Mesenchymal stem cell (in vitro differentiated cells and primary cell): ENCODE measurements around the gene ADAMTSL1.
A peak's percentile ranks its signal among the peaks of the same experiment; 100 is the strongest.

Source experiments
- DNase-seq: peaks from one replicate; pipeline ENCODE4 v3.0.0-alpha.2; 2013
- H2AFZ ChIP-seq: one replicate; pipeline ENCODE4 v1.6.1; 2013; ENCODE audit warnings: low read depth, mild to moderate bottlenecking, control low read depth, inconsistent platforms, low read length, moderate library complexity
- H2AK5ac ChIP-seq: 2 replicates; pipeline ENCODE4 v1.6.1; 2013; ENCODE audit warnings: low read length, moderate library complexity, mild to moderate bottlenecking, inconsistent platforms; ENCODE audit not compliant: severe bottlenecking
- H2BK120ac ChIP-seq: one replicate; pipeline ENCODE4 v1.6.1; 2013; ENCODE audit warnings: low read depth, mild to moderate bottlenecking, inconsistent platforms, low read length, moderate library complexity
- H2BK12ac ChIP-seq, 2 experiments: one replicate each; pipeline ENCODE4 v1.6.1; 2013; ENCODE audit warnings: inconsistent platforms in 2 of 2, low read length in 2 of 2, mild to moderate bottlenecking in 2 of 2, moderate library complexity in 2 of 2, control low read depth in 1 of 2
- H2BK15ac ChIP-seq: one replicate; pipeline ENCODE4 v1.6.1; 2013; ENCODE audit warnings: mild to moderate bottlenecking, low read depth, inconsistent platforms; ENCODE audit not compliant: poor library complexity, severe bottlenecking
- H2BK5ac ChIP-seq: 2 replicates; pipeline ENCODE4 v1.6.1; 2013; ENCODE audit warnings: low read depth, mild to moderate bottlenecking, low read length, control low read depth, inconsistent platforms; ENCODE audit not compliant: poor library complexity, severe bottlenecking
- H3K14ac ChIP-seq, 2 experiments: one replicate each; pipeline ENCODE4 v1.6.1; 2013; ENCODE audit warnings: inconsistent platforms in 2 of 2, low read length in 2 of 2, control low read depth in 1 of 2, mild to moderate bottlenecking in 1 of 2, moderate library complexity in 1 of 2
- H3K18ac ChIP-seq, 2 experiments: one replicate each; pipeline ENCODE4 v1.6.1; 2013; ENCODE audit warnings: inconsistent platforms in 2 of 2, low read length in 2 of 2, control low read depth in 1 of 2, low read depth in 1 of 2, mild to moderate bottlenecking in 1 of 2
- H3K23ac ChIP-seq, 2 experiments: one replicate each; pipeline ENCODE4 v1.6.1; 2013; ENCODE audit warnings: inconsistent platforms in 2 of 2, low read length in 2 of 2, mild to moderate bottlenecking in 2 of 2, moderate library complexity in 2 of 2, control low read depth in 1 of 2
- H3K27ac ChIP-seq: 2 replicates; pipeline ENCODE4 v1.5.1; 2013; ENCODE audit warnings: mild to moderate bottlenecking, moderate library complexity, low read length, control low read depth, inconsistent platforms; ENCODE audit not compliant: poor library complexity, severe bottlenecking
- H3K27me3 ChIP-seq, 2 experiments: 2 replicates each; pipeline versions ENCODE4 v1.6.1 to v1.7.0; 2013; ENCODE audit warnings: low read length in 2 of 2, mild to moderate bottlenecking in 2 of 2, moderate library complexity in 2 of 2, control low read depth in 1 of 2, inconsistent platforms in 1 of 2; ENCODE audit not compliant: control insufficient read depth in 1 of 2, insufficient read depth in 1 of 2
- H3K36me3 ChIP-seq, 2 experiments: 2 replicates each; pipeline versions ENCODE4 v1.6.1 to v1.7.0; 2013; ENCODE audit warnings: low read length in 2 of 2, control low read depth in 1 of 2, inconsistent platforms in 1 of 2, low read depth in 1 of 2, mild to moderate bottlenecking in 1 of 2; ENCODE audit not compliant: insufficient read depth in 2 of 2, control insufficient read depth in 1 of 2
- H3K4ac ChIP-seq, 2 experiments: one replicate each; pipeline ENCODE4 v1.6.1; 2013; ENCODE audit warnings: inconsistent platforms in 2 of 2, low read length in 2 of 2, mild to moderate bottlenecking in 2 of 2, moderate library complexity in 2 of 2, control low read depth in 1 of 2, low read depth in 1 of 2
- H3K4me1 ChIP-seq: 2 replicates; pipeline ENCODE4 v1.6.1; 2013; ENCODE audit warnings: low read depth, low read length, control low read depth; ENCODE audit not compliant: control insufficient read depth, insufficient read depth
- H3K4me2 ChIP-seq: 2 replicates; pipeline ENCODE4 v1.6.1; 2013; ENCODE audit warnings: low read length, mild to moderate bottlenecking, inconsistent platforms; ENCODE audit not compliant: poor library complexity, severe bottlenecking
- H3K4me3 ChIP-seq, 2 experiments: 2 replicates each; pipeline versions ENCODE4 v1.5.1 to v1.7.0; 2013; ENCODE audit warnings: low read length in 2 of 2, mild to moderate bottlenecking in 2 of 2, control low read depth in 1 of 2, low read depth in 1 of 2; ENCODE audit not compliant: insufficient read depth in 1 of 2
- H3K79me1 ChIP-seq: replicated peaks from 2 replicates; pipeline ENCODE4 v1.6.1; 2013; ENCODE audit warnings: mild to moderate bottlenecking, control low read depth, low read length, inconsistent platforms; ENCODE audit not compliant: poor library complexity, severe bottlenecking
- H3K9ac ChIP-seq: 2 replicates; pipeline ENCODE4 v1.7.0; 2013; ENCODE audit warnings: mild to moderate bottlenecking, low read length, moderate library complexity
- H3K9me3 ChIP-seq: 2 replicates; pipeline ENCODE4 v1.7.0; 2013; ENCODE audit warnings: mild to moderate bottlenecking, low read length; ENCODE audit not compliant: control insufficient read depth
- H4K8ac ChIP-seq: one replicate; pipeline ENCODE4 v1.6.1; 2013; ENCODE audit warnings: inconsistent platforms, mild to moderate bottlenecking, low read length, moderate library complexity
- H4K91ac ChIP-seq: one replicate; pipeline ENCODE4 v1.6.1; 2013; ENCODE audit warnings: mild to moderate bottlenecking, low read length, inconsistent platforms
- WGBS: methylation state at CpG from one replicate; pipeline ENCODE4 v1.1.7; 2013; ENCODE audit warnings: mixed read lengths; 5-methylcytosine and 5-hydroxymethylcytosine counted together

ADAMTSL1 gene

DNA sequence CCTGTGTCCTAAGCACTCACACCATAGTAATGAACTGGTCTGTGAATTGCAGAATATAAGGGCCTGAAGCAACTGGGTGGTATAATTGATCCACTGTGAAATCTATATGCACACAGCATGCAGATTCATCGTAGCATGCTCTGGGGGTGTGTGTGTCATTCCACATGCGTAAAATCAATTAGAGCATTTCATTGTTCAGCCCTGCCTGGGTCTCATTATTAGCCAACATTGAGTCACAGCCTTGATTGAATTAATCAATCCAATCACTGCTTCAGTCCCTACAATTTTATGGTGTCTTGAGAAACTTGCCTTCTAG lies 248.0 kb downstream of the ADAMTSL1 start:
- Histone ChIP-seq H4K91ac (no peak overlapping the region), H3K9ac (no peak overlapping the region), H3K23ac (no peak overlapping the region), H2BK120ac (no peak overlapping the region), H3K4me1 (peaks cover 5% of the 10 kb centered on the region), H2BK15ac (no peak overlapping the region), H3K27ac (no peak overlapping the region), H3K4me2 (no peak overlapping the region), H3K27me3 (no peaks in the 10 kb centered on the region), H3K14ac (no peak overlapping the region), H2BK5ac (no peak overlapping the region), H2AK5ac (no peak overlapping the region), H2AFZ (no peak overlapping the region), H4K8ac (no peak overlapping the region), H3K18ac (no peak overlapping the region), H3K4ac (no peak overlapping the region), H3K9me3 (no peaks in the 10 kb centered on the region), H3K4me3 (no peak overlapping the region), H3K79me1 (peaks cover 2% of the 10 kb centered on the region), H2BK12ac (no peak overlapping the region), H3K36me3 (peaks cover 0 to 84% of the 10 kb centered on the region in 2 experiments)
- 93% methylated on average over 2 of the region's 2 CpGs for WGBS
- DNase-seq = no peak

DNA sequence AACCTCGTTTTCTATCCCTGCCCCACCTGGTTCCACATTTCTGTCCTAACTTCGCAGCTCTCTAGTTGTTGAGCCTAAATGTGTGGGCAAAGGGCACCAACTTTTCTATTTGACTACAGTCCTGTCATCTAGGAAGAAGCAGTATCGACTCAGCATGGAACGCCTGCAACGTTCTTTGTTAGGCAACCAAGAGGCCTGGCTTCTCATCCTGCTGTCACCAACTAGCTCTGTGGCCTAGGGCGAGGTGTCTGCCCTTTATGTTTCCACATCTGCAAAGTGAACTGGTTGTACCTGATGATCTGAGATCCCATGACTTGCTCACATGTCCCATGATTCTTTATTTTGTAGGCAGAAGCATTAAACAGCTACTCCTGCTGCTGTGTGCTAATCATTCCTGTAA lies 248.9 kb downstream of the ADAMTSL1 start:
- peaks cover 2% of the 10 kb centered on the region for H3K79me1 ChIP-seq
- no peak overlapping the region for H3K4ac ChIP-seq
- H3K9ac ChIP-seq = no peak overlapping the region
- 91% methylated on average over 6 of the region's 6 CpGs for WGBS
- H2BK12ac ChIP-seq = no peak overlapping the region
- no peak overlapping the region for H4K8ac ChIP-seq
- H3K9me3 ChIP-seq = no peaks in the 10 kb centered on the region
- H4K91ac ChIP-seq = no peak overlapping the region
- H3K18ac ChIP-seq = no peak overlapping the region
- no peaks in the 10 kb centered on the region for H3K27me3 ChIP-seq
- H3K23ac ChIP-seq = no peak overlapping the region
- peaks cover 0 to 92% of the 10 kb centered on the region in 2 experiments for H3K36me3 ChIP-seq
- DNase-seq = no peak
- H3K4me1 ChIP-seq = peaks cover 5% of the 10 kb centered on the region
- no peak overlapping the region for H2AFZ ChIP-seq
- H2AK5ac ChIP-seq = no peak overlapping the region
- H2BK5ac ChIP-seq = no peak overlapping the region
- H2BK15ac ChIP-seq = no peak overlapping the region
- no peak overlapping the region for H3K14ac ChIP-seq
- no peak overlapping the region for H3K4me2 ChIP-seq
- no peak overlapping the region for H3K4me3 ChIP-seq
- no peak overlapping the region for H3K27ac ChIP-seq
- H2BK120ac ChIP-seq = no peak overlapping the region

DNA sequence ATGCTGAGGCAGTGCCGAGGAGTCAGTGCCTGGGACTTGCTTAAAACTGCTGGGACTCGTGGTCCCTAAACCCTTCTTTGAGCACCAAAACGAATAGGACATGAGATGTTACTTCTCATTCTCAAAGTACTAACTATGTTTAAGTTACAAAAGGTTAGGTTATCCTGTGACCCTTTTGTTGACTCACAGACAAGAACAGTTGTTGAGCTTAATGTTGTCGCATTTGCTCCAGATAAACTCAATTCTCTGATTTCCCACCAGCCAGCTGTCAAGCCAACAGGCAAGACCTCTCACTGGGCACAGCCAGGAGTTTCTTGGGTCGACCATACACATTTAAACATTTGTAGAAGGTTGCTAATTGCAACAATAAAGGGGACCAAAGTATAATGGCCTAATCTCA lies 249.4 kb downstream of the ADAMTSL1 start:
- H3K4me1 ChIP-seq = peaks cover 5% of the 10 kb centered on the region
- H3K36me3 ChIP-seq = peaks cover 0 to 94% of the 10 kb centered on the region in 2 experiments
- H3K23ac ChIP-seq = no peak overlapping the region
- H2BK5ac ChIP-seq = no peak overlapping the region
- 68% methylated on average over 2 of the region's 5 CpGs for WGBS
- no peak overlapping the region for H3K27ac ChIP-seq
- no peak overlapping the region for H3K14ac ChIP-seq
- no peak overlapping the region for H2AK5ac ChIP-seq
- H2BK12ac ChIP-seq = no peak overlapping the region
- no peaks in the 10 kb centered on the region for H3K9me3 ChIP-seq
- H3K9ac ChIP-seq = no peak overlapping the region
- H4K91ac ChIP-seq = no peak overlapping the region
- H3K79me1 ChIP-seq = peaks cover 2% of the 10 kb centered on the region
- no peak overlapping the region for H3K18ac ChIP-seq
- H4K8ac ChIP-seq = no peak overlapping the region
- no peak overlapping the region for H2BK15ac ChIP-seq
- no peak overlapping the region for H2BK120ac ChIP-seq
- no peak for DNase-seq
- H3K4me2 ChIP-seq = no peak overlapping the region
- H2AFZ ChIP-seq = no peak overlapping the region
- H3K4me3 ChIP-seq = no peak overlapping the region
- no peaks in the 10 kb centered on the region for H3K27me3 ChIP-seq
- no peak overlapping the region for H3K4ac ChIP-seq

DNA sequence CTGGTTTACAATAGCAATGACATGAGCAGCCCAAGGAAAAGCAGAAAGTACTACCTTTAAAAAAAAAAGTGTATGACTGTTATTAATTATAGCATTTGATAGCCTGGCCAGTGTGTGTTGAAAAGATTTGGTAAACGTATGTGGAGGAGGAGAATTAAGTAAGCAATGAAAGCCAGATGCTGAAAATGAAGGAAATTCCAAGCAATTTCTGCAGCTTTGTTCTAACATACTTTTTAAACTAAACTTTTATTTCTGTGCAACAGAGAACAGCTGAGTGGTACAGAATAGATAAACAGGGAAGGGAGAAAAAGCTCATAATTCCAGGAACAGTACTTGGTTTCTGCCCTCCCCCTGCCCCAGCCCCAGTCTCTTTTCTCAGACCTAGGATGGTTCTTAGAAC lies 252.6 kb downstream of the ADAMTSL1 start:
- H3K18ac ChIP-seq = no peak overlapping the region
- H3K27ac ChIP-seq = no peak overlapping the region
- no peak overlapping the region for H3K4ac ChIP-seq
- H3K4me1 ChIP-seq = no peaks in the 10 kb centered on the region
- H3K4me3 ChIP-seq = no peak overlapping the region
- H2AK5ac ChIP-seq = no peak overlapping the region
- WGBS = 30% methylated on average over 1 of the region's 1 CpG
- H2BK12ac ChIP-seq = no peak overlapping the region
- H2BK120ac ChIP-seq = no peak overlapping the region
- H3K79me1 ChIP-seq = no peaks in the 10 kb centered on the region
- peak; percentile 33 for DNase-seq
- H4K8ac ChIP-seq = no peak overlapping the region
- H3K9ac ChIP-seq = peak overlapping the region; percentile 12
- no peaks in the 10 kb centered on the region for H3K9me3 ChIP-seq
- no peak overlapping the region for H4K91ac ChIP-seq
- peaks cover 0 to 96% of the 10 kb centered on the region in 2 experiments for H3K36me3 ChIP-seq
- H2BK5ac ChIP-seq = no peak overlapping the region
- no peak overlapping the region for H3K4me2 ChIP-seq
- no peak overlapping the region for H3K14ac ChIP-seq
- H3K27me3 ChIP-seq = no peaks in the 10 kb centered on the region
- H3K23ac ChIP-seq = no peak overlapping the region
- no peak overlapping the region for H2AFZ ChIP-seq
- no peak overlapping the region for H2BK15ac ChIP-seq
